Measurements from ENCODE around the gene C1orf87.
"Not testable (repeated sequence)": the region's sequence is repeated elsewhere in the genome, so short reads cannot be mapped to it uniquely, and the experiment has no call there.

Gene C1orf87

GRCh38 chr1:59994302-59995198 lies 79.0 kb downstream of the C1orf87 start:
- DNase-seq (ENCODE audit: low read depth, low spot score), result no peak

GRCh38 chr1:59992040-59992820 lies 81.3 kb downstream of the C1orf87 start:
- DNase-seq (ENCODE audit: low read depth, low spot score), result no peak

- no peak for DNase-seq (ENCODE audit: low read depth, low spot score)
Measured at GRCh38 chr1:59990470-59990869, 83.1 kb downstream of the C1orf87 start.

GRCh38 chr1:59986516-59987310 lies 86.9 kb downstream of the C1orf87 start:
- DNase-seq (ENCODE audit: low read depth, low spot score), result no peak

- no peak for DNase-seq (ENCODE audit: low read depth, low spot score)
Measured at GRCh38 chr1:59985911-59986515, 87.6 kb downstream of the C1orf87 start.

GRCh38 chr1:59979666-59980065 lies 93.9 kb downstream of the C1orf87 start:
- DNase-seq (ENCODE audit: low read depth, low spot score), result no peak

- no peak for DNase-seq (ENCODE audit: low read depth, low spot score)
Measured at GRCh38 chr1:59978511-59978910, 95.1 kb downstream of the C1orf87 start.

GRCh38 chr1:59978026-59978425 lies 95.5 kb downstream of the C1orf87 start:
- no peak for DNase-seq (ENCODE audit: low read depth, low spot score)

GRCh38 chr1:59977075-59977410 lies 96.5 kb downstream of the C1orf87 start:
- no peak for DNase-seq (ENCODE audit: low read depth, low spot score)

- DNase-seq (ENCODE audit: low read depth, low spot score), result no peak
Measured at GRCh38 chr1:59976194-59977074, 97.1 kb downstream of the C1orf87 start.

- no peak for DNase-seq (ENCODE audit: low read depth, low spot score)
Measured at GRCh38 chr1:59973719-59974118, 99.9 kb downstream of the C1orf87 start.

- DNase-seq (ENCODE audit: low read depth, low spot score), result no peak
Measured at GRCh38 chr1:59972216-59972927, 101.2 kb downstream of the C1orf87 start.

- no peak for DNase-seq (ENCODE audit: low read depth, low spot score)
Measured at GRCh38 chr1:59971464-59971911, 102.1 kb downstream of the C1orf87 start.

GRCh38 chr1:59969542-59970175 lies 103.9 kb downstream of the C1orf87 start:
- DNase-seq (ENCODE audit: low read depth, low spot score), result not testable (repeated sequence)

GRCh38 chr1:59968746-59969145 lies 104.8 kb downstream of the C1orf87 start:
- DNase-seq (ENCODE audit: low read depth, low spot score), result not testable (repeated sequence)

- no peak for DNase-seq (ENCODE audit: low read depth, low spot score)
Measured at GRCh38 chr1:59967780-59968179, 105.8 kb downstream of the C1orf87 start.

- no peak for DNase-seq (ENCODE audit: low read depth, low spot score)
Measured at GRCh38 chr1:59967141-59967697, 106.4 kb downstream of the C1orf87 start.

GRCh38 chr1:59952065-59952464 lies 121.5 kb downstream of the C1orf87 start:
- DNase-seq (ENCODE audit: low read depth, low spot score), result no peak

- no peak for DNase-seq (ENCODE audit: low read depth, low spot score)
Measured at GRCh38 chr1:59949648-59950047, 123.9 kb downstream of the C1orf87 start.
